BJ (cell line): Measurements from ENCODE around the gene TBL3. TPM values are rescaled to one million over a fixed set of nuclear protein-coding genes. Genes with fewer than 3 reads are reported as not detected.

Experiments
- CTCF ChIA-PET: fragments of 350-600 bp; formaldehyde crosslinking; extraction: SDS; loops from one replicate; lab custom pipeline; 2021; ENCODE audit warnings: antibody characterized with exemption, inconsistent platforms; lab: Yijun Ruan, JAX
- POLR2A ChIA-PET: fragments of 300-600 bp; sonication (Branson Sonifier 250); formaldehyde crosslinking; extraction: SDS; loops from one replicate; lab custom pipeline; 2021; ENCODE audit warnings: antibody characterized with exemption; lab: Charles Lee
- DNase-seq: peaks from one replicate; pipeline ENCODE4 v3.0.0-alpha.2; 2011; ENCODE audit warnings: low read depth
- H3K27me3 ChIP-seq: 2 replicates; pipeline ENCODE4 v1.6.0; 2011; ENCODE audit warnings: low read length; ENCODE audit not compliant: control insufficient read depth, insufficient read depth
- H3K36me3 ChIP-seq: 2 replicates; pipeline ENCODE4 v1.5.1; 2011; ENCODE audit warnings: low read length; ENCODE audit not compliant: control insufficient read depth, insufficient read depth
- H3K4me3 ChIP-seq: 2 replicates; pipeline ENCODE4 v1.5.1; 2011; ENCODE audit warnings: low read depth, mild to moderate bottlenecking, control low read depth, low read length
- CTCF ChIP-seq: IDR thresholded peaks from 2 replicates; pipeline ENCODE4 v1.5.1; 2011; ENCODE audit warnings: low read depth, mild to moderate bottlenecking, control low read depth, inconsistent platforms, low read length, moderate library complexity; ENCODE audit not compliant: insufficient read depth
- polyA plus RNA-seq: library from polyadenylated mRNA; depleted of rRNA; stranded (reverse); fragments of >200 nt; gene quantifications from 2 replicates; pipeline ENCODE4 v1.2.3, GENCODE V29; 2011

TBL3 gene
- polyA plus RNA-seq, 1 experiment: 33.1 TPM

GRCh38 chr16:2007081-2007836 lies 35.4 kb downstream of the TBL3 start:
- CTCF ChIA-PET: interaction anchor here (0.9 to 3.8 kb wide), 2 partner anchors 16 to 133 kb away, joined by 6 to 20 read pairs; no protein-coding TSS in a partner anchor
- POLR2A ChIA-PET: interaction anchor here (0.7 to 2.1 kb wide), 2 partner anchors 43 to 148 kb away, joined by 3 to 7 read pairs; partner anchors contain the start of genes RPS2 and TRAF7
- TF ChIP-seq CTCF: no peak
- Histone ChIP-seq H3K27me3 (no peaks in the 10 kb centered on the region), H3K4me3 (peak overlapping the region; percentile 77; the same call in 1 of the 2 replicates), H3K36me3 (peaks cover 23% of the 10 kb centered on the region)
- DNase-seq: no peak

GRCh38 chr16:2008009-2008526 lies 36.2 kb downstream of the TBL3 start:
- H3K27me3 ChIP-seq: no peaks in the 10 kb centered on the region
- CTCF ChIA-PET: interaction anchor here (0.9 to 3.8 kb wide), 2 partner anchors 15 to 132 kb away, joined by 6 to 20 read pairs; no protein-coding TSS in a partner anchor

GRCh38 chr16:2008631-2009163 lies 36.8 kb downstream of the TBL3 start:
- CTCF ChIA-PET: interaction anchor here (0.7 to 3.8 kb wide), 2 partner anchors 14 to 132 kb away, joined by 4 to 20 read pairs; no protein-coding TSS in a partner anchor
- peaks cover 12% of the 10 kb centered on the region for H3K36me3 ChIP-seq
- no peak for DNase-seq
- peak overlapping the region; percentile 77 for H3K4me3 ChIP-seq
- POLR2A ChIA-PET: interaction anchor here (2.1 kb wide), 1 partner anchor 147 kb away, joined by 7 read pairs; the partner anchor contains the start of gene TRAF7
- H3K27me3 ChIP-seq: no peaks in the 10 kb centered on the region
- TF ChIP-seq CTCF: no peak

More at GRCh38 chr16:2008009-2008526, 36.2 kb downstream of the TBL3 start:
- no peak for TF ChIP-seq CTCF
- DNase-seq: peak; percentile 27
- POLR2A ChIA-PET: interaction anchor here (0.7 to 2.1 kb wide), 2 partner anchors 43 to 147 kb away, joined by 3 to 7 read pairs; partner anchors contain the start of genes RPS2 and TRAF7
- H3K36me3 ChIP-seq: peaks cover 16% of the 10 kb centered on the region
- H3K4me3 ChIP-seq: peak overlapping the region; percentile 77

GRCh38 chr16:2009164-2009711 lies 37.4 kb downstream of the TBL3 start:
- peaks cover 12% of the 10 kb centered on the region for H3K36me3 ChIP-seq
- TF ChIP-seq CTCF: no peak
- POLR2A ChIA-PET: interaction anchor here (2.1 kb wide), 1 partner anchor 146 kb away, joined by 7 read pairs; the partner anchor contains the start of gene TRAF7
- H3K4me3 ChIP-seq: peak overlapping the region; percentile 77
- no peak for DNase-seq
- CTCF ChIA-PET: interaction anchor here (0.7 to 3.8 kb wide), 2 partner anchors 14 to 131 kb away, joined by 4 to 20 read pairs; no protein-coding TSS in a partner anchor
- H3K27me3 ChIP-seq: no peaks in the 10 kb centered on the region
